Right lobe of liver (tissue), 4 donors: ENCODE measurements around the gene MED31.

Experiments used
- POLR2A ChIP-seq: fragments of 450-650 bp; IDR thresholded peaks from one replicate; pipeline ENCODE4 v1.6.1; 2017; ENCODE audit warnings: antibody characterized with exemption, mild to moderate bottlenecking
- TF ChIP-seq, protein P1 (sequence below), 4 donors: fragments of 200-600 bp in 3 of 4; fragments of 450-650 bp in 1 of 4; IDR thresholded peaks; one replicate each; pipeline versions ENCODE4 v1.5.1 to v1.8.0; 2016 to 2022; ENCODE audit warnings: antibody characterized with exemption in 4 of 4, mild to moderate bottlenecking in 2 of 4
- donor health status: DM: no; HTN: no; CAD: no.
- donor health status: DM: no; HTN: no; CAD: no.
- donor health status: DM: no; HTN: yes; CAD: no.

DNA sequence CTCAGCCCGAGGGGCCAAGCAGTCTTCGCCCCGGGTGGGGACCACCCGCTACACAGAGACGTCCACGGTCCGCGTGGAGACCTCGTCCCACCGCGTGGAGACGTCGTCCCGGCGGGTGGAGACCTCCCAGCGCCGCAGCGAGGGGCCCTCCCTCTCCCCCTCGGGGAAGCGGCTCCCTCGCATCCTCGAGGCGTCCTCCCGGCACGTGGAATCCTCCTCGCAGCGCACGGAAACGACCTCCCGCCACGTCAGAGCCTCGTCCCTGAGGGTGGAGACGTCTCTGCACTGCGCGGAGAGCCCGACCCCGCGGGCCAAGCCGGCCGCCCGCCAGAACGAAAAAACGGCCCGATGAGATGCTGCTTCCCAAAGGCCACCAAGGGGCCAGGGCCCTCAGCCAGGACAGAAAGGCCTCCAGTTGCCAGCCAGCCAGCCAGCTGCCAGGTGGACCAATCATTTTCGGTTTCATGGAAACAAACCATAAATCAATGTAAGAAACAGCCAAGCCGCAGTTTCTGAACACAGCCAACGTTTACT lies 581 bp upstream of the MED31 start:
- TF ChIP-seq, protein P1, sequence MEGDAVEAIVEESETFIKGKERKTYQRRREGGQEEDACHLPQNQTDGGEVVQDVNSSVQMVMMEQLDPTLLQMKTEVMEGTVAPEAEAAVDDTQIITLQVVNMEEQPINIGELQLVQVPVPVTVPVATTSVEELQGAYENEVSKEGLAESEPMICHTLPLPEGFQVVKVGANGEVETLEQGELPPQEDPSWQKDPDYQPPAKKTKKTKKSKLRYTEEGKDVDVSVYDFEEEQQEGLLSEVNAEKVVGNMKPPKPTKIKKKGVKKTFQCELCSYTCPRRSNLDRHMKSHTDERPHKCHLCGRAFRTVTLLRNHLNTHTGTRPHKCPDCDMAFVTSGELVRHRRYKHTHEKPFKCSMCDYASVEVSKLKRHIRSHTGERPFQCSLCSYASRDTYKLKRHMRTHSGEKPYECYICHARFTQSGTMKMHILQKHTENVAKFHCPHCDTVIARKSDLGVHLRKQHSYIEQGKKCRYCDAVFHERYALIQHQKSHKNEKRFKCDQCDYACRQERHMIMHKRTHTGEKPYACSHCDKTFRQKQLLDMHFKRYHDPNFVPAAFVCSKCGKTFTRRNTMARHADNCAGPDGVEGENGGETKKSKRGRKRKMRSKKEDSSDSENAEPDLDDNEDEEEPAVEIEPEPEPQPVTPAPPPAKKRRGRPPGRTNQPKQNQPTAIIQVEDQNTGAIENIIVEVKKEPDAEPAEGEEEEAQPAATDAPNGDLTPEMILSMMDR (IDR thresholded peaks at IDR 0.05) = no peak
- peak; percentile 1 for TF ChIP-seq POLR2A
